HG02588 (cell line): ENCODE data around the gene ADCYAP1R1.
"Not testable (repeated sequence)": the region's sequence is repeated elsewhere in the genome, so short reads cannot be mapped to it uniquely, and the experiment has no call there.

ENCODE experiments used
- ATAC-seq: cut with Tn5 transposase; IDR thresholded peaks from one replicate; pipeline ENCODE4 v1.9.1; 2021; ENCODE audit warnings: mild to moderate bottlenecking, moderate library complexity; ENCODE audit not compliant: unreplicated experiment

ADCYAP1R1 gene

DNA sequence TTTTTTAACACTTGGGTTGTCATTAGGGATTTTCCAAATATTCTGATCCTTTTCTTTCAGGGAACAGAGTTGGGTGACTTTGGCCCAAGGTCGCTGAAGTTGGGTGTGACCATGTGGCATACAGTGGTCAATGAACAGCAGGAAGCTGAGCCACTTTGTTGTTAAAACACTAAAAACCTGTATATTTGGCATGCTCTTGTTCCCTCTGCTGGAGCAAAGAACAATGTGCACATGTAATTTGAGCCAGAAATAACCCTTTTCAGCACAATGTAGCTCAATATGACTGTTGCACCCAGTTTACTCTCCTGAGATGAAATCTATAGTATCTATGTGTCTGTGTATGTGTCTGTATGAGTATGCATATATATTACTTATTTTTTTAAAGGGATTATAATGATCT lies 74.9 kb downstream of the ADCYAP1R1 start:
- ATAC-seq: no peak

DNA sequence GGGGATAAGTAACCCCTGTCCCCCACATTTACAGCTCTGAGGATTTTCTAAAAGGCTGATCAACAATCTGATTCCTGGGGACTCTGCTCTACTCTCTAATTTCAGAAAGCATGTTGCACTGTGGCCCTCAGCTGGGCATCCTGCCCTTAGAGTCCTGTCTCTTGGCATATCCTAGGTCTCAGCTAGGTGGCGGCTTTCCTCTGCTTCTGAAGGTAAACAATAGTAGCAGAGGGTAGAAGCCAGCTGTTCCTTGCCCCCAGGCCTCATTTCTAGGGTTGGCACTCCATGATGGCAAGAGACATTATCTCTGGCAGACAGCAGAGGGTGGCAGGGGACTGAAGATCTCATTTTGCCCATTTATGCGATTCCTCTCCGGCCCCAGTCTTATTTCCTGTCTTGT lies 77.0 kb downstream of the ADCYAP1R1 start:
- ATAC-seq: no peak

DNA sequence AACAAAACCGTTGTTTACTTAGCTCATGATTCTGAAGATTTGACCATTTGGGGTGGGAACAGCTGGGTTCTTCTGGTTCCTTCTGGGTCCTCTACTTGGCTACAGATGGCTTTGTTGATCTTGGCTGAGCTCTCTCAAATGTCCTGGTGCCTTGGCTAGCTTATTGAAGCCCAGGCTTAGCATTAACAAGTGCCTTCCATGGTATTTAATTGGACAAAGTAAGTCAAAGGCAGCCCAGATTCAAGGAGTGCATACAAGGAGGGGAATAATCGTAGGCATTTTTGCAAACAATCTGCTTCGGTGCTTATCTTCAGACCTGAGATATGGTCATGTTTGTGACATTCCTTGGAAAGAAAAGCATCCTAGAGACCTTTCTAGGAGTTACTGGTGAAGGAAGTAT lies 81.4 kb downstream of the ADCYAP1R1 start:
- no peak for ATAC-seq

DNA sequence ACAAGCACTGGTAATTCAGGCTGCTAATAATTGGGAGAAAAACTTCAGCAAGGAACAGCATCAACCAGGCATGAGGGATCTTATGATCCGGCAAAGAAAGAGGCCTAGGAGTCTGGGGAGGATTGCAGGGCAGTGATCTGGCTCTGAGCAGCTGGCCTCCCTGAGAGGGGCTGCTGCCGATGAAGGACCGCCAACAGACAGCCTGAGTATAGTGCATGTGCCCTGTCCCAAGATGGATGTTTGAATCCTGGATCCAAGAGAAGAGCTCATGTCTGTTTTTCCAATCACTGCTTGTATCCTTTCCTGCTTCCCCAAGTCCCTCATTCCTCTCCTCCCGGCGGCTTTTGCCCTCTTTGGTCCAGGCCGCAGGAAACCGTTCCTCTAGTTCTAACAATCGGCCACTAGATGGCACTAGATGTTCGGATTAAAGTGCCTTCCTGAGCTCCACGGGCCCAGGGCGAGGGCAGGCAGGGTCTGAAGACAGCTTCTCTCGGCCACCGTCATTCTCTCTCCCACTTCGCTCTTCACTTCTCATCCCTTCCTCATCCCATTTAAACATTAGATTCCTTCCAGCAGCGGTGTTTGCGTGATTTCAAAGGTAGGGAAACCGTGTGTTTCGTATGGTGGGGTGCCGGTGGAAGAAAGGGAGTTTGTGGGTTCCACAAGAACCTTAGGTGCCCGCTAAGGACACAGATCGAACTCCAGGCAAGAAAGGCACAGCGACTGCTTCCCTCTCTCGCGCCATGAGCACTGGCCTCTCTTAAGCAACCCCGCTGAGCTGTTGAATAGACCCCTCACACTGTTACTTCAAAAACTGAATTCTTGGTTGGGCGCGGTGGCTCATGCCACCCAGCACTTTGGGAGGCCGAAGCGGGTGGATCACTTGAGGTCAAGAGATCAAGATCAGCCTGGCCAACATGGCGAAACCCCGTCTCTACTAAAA lies 82.4 kb downstream of the ADCYAP1R1 start:
- peak; percentile 82 for ATAC-seq

DNA sequence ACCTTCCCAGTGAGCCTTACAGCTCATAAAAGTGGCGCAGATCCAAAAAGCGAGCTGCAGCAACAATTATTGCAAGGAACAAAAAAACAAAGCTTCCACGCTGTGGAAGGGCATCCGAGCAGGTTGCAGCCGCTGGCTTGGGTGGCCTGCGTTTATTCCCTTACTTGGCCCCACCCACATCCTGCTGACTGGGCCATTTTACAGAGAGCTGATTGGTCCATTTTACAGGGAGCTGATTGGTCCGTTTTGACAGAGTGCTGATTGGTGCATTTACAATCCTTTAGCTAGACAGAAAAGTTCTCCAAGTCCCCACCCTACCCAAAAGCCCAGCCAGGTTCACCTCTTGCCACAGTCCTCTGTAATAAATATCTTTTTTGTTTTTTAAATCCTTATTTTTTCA lies 85.1 kb downstream of the ADCYAP1R1 start:
- no peak for ATAC-seq

DNA sequence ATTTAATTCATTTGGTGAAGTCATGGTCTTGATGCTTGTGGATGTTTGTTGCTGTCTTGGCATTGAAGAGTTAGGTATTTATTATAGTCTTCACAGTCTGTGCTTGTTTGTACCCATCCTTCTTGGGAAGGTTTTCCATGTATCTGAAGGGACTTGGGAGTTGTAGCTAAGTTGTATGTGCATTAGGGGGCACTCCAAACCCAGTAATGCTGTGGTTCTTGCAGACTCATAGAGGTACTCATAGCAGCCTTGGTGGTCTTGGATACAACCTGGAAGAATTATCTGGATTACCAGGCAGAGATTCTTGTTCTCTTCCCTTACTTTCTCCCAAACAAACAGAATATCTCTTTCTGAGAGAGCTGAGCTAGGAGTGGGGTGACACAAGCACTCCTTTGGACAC lies 93.2 kb downstream of the ADCYAP1R1 start:
- no peak for ATAC-seq

DNA sequence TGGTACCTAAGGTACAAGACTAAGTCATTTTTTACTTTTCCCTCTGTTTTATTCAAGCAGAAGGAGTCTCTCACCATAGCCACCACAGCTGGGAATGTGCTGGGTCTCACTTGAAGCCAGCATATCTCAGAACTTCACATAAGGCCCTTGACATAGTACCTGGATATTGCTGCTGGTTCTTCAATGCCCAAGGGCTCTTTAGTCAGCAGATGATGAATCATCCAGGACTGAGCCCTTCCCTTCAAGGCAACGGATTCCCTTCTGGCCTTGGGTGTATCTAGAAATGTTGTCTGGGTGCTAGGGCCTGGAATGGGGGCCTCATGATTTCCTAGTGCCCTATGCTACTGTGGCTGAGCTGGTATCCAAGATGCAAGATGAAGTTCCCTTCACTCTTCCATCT lies 93.9 kb downstream of the ADCYAP1R1 start:
- no peak for ATAC-seq

DNA sequence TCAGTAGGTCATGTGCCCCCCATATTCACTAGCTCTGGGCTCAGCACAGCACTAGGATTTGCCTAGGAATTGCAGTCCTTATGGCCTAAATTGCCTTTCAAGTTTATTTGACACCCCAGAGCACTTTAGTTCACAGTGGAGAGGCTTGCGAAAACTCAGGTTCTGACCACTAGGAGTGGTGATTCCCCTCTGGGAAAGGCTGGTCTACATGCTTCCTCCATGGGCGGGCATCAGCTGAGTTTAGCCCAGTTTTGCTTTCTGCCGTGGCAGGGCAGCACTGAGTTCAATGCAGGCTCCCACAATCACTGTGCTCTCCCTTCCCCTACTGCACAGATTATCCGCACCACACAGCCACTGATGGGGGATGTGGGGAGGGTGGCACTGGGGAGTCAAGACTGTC lies 94.4 kb downstream of the ADCYAP1R1 start:
- no peak for ATAC-seq

DNA sequence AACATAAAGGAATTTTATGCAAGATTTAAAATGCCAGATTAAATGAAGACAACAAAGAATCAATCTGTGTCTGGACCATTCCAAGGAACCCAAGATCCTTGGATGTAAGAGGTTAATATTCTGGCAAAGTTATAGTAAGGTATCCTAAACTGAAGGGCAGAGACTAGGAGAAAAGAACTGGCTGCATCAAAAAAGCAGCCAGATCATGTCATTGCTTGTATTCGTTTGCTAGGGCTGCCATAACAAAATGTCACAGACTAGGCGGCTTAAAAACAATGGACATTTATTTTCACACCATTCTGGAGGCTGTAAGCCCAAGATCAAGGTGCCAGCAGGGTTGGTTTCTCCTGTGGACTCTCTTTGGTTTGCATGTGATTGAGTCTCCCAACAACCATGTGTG lies 99.7 kb downstream of the ADCYAP1R1 start:
- ATAC-seq: no peak

DNA sequence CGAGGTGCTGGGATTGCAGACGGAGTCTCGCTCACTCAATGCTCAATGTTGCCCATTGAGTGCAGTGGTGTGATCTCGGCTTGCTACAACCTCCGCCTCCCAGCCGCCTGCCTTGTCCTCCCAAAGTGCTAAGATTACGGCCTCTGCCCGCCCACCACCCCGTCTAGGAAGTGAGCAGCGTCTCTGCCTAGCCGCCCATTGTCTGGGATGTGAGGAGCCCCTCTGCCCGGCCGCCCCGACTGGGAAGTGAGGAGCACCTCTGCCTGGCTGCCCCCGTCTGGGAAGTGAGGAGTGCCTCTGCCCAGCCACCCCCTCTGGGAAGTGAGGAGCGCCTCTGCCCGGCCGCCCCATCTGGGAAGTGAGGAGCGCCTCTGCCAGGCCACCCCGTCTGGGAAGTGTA lies 101.2 kb downstream of the ADCYAP1R1 start:
- ATAC-seq: not testable (repeated sequence)

DNA sequence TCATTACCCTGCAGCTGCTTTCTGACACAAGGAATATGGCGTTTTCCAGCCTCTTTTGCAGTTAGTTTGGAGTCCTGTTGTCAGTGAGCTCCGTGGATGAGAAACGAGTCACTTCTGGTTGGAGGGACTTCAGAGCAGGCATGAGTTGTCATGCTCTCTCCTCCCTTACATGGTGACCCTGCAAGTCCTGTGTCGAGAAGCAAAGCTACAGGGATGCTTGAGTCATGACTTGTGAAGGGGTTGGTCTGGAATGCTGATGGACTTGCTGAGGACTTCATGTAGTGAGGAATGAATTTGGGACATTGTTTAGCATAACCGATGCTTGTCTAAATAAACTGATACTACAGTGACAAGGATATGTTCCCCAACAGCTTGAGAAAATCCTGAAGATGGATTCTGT lies 108.8 kb downstream of the ADCYAP1R1 start:
- no peak for ATAC-seq
